A673 (cell line): Measurements from ENCODE around the gene TGM5. TPM values are rescaled to one million over a fixed set of nuclear protein-coding genes. Genes with fewer than 3 reads are reported as not detected.
"Not testable (repeated sequence)": the region's sequence is repeated elsewhere in the genome, so short reads cannot be mapped to it uniquely, and the experiment has no call there.

Experiments used
- BruUV-seq: library from RNA; stranded (reverse); fragments of 400-500 nt; replicated peaks from 2 replicates; lab custom pipeline; 2021; lab: Mats Ljungman, UMichigan
- CTCF ChIA-PET: fragments of 300-600 bp; sonication (Branson Sonifier 250); formaldehyde crosslinking; loops from one replicate; lab custom pipeline; 2022; ENCODE audit warnings: antibody characterized with exemption; lab: Charles Lee
- POLR2A ChIA-PET: fragments of 300-600 bp; sonication (Branson Sonifier 250); formaldehyde crosslinking; loops from one replicate; lab custom pipeline; 2022; ENCODE audit warnings: antibody characterized with exemption; ENCODE audit not compliant: low non-redundant PET; lab: Charles Lee
- DNase-seq: peaks from one replicate; pipeline ENCODE4 v3.0.0-alpha.2; 2015; ENCODE audit warnings: low spot score
- H3K27ac ChIP-seq: fragments of 200-600 bp; sonication (generic); 2 replicates; pipeline ENCODE4 v1.5.1; 2016; ENCODE audit warnings: mixed run types, low read depth, mild to moderate bottlenecking, mixed read lengths, antibody characterized with exemption, low read length; ENCODE audit not compliant: poor library complexity, severe bottlenecking
- H3K27me3 ChIP-seq: fragments of 200-600 bp; sonication (generic); replicated peaks from 2 replicates; pipeline ENCODE4 v1.6.1; 2017; ENCODE audit warnings: mixed run types, low read depth, mild to moderate bottlenecking, mixed read lengths, antibody characterized with exemption, low read length; ENCODE audit not compliant: insufficient read depth, poor library complexity
- H3K36me3 ChIP-seq: fragments of 200-600 bp; sonication (generic); 2 replicates; pipeline ENCODE4 v1.6.1; 2016; ENCODE audit warnings: mixed run types, mild to moderate bottlenecking, mixed read lengths, antibody characterized with exemption, low read length; ENCODE audit not compliant: insufficient read depth, poor library complexity, severe bottlenecking
- H3K4me1 ChIP-seq: fragments of 200-600 bp; sonication (generic); 2 replicates; pipeline ENCODE4 v1.6.1; 2017; ENCODE audit warnings: mixed run types, mild to moderate bottlenecking, mixed read lengths, antibody characterized with exemption, low read length; ENCODE audit not compliant: insufficient read depth, poor library complexity, severe bottlenecking
- H3K4me3 ChIP-seq: fragments of 200-600 bp; sonication (generic); 2 replicates; pipeline ENCODE4 v1.5.1; 2016; ENCODE audit warnings: low read depth, mixed run types, mild to moderate bottlenecking, mixed read lengths, low read length; ENCODE audit not compliant: poor library complexity, severe bottlenecking
- H3K9me3 ChIP-seq: fragments of 200-600 bp; sonication (generic); 2 replicates; pipeline ENCODE4 v1.6.1; 2016; ENCODE audit warnings: mixed run types, low read depth, mild to moderate bottlenecking, mixed read lengths, antibody characterized with exemption, low read length; ENCODE audit not compliant: poor library complexity, severe bottlenecking
- CTCF ChIP-seq: fragments of 300-800, 200-600 bp; sonication (generic); conservative IDR thresholded peaks from 2 replicates; pipeline ENCODE4 v1.5.1; 2017; ENCODE audit warnings: low read depth, mild to moderate bottlenecking, antibody characterized with exemption, low read length, moderate library complexity, mixed read lengths
- EZH2 ChIP-seq: fragments of 200-600 bp; sonication (generic); IDR thresholded peaks from 2 replicates; pipeline ENCODE4 v1.6.1; 2017; ENCODE audit warnings: borderline replicate concordance, low read depth, mild to moderate bottlenecking, mixed read lengths, antibody characterized with exemption, low read length; ENCODE audit not compliant: poor library complexity, severe bottlenecking
- intact Hi-C: fragments of 100-400 bp; cut with micrococcal nuclease; formaldehyde crosslinking; loops from one replicate; pipeline ENCODE4 v1.10.0; 2022; ENCODE audit not compliant: unreplicated experiment
- total RNA-seq: library from RNA; stranded (reverse); gene quantifications from 2 replicates; pipeline ENCODE4 v1.2.3, GENCODE V29; 2021

Gene TGM5
- total RNA-seq, 1 experiment from 2014 or later: not detected

GRCh38 chr15:43294091-43294706 lies 27.5 kb upstream of the TGM5 start:
- no peaks in the 10 kb centered on the region for H3K9me3 ChIP-seq
- no peak overlapping the region for H3K4me3 ChIP-seq
- H3K36me3 ChIP-seq: no peaks in the 10 kb centered on the region
- TF ChIP-seq CTCF (no peak), EZH2 (no peak)
- CTCF ChIA-PET: no interaction called here
- no peak for DNase-seq
- H3K27me3 ChIP-seq: peaks cover 15% of the 10 kb centered on the region
- POLR2A ChIA-PET: no interaction called here
- intact Hi-C loops: no loop called here
- no peak overlapping the region for H3K27ac ChIP-seq
- no TSS peak for BruUV-seq
- H3K4me1 ChIP-seq: no peaks in the 10 kb centered on the region

GRCh38 chr15:43293432-43293831 lies 26.7 kb upstream of the TGM5 start:
- intact Hi-C loops: no loop called here
- Histone ChIP-seq H3K27me3 (peaks cover 15% of the 10 kb centered on the region), H3K36me3 (no peaks in the 10 kb centered on the region), H3K4me3 (no peak overlapping the region), H3K9me3 (no peaks in the 10 kb centered on the region), H3K27ac (no peak overlapping the region), H3K4me1 (no peaks in the 10 kb centered on the region)
- ChIA-PET POLR2A (interaction anchor here (0.6 kb wide), 2 partner anchors 78 to 585 kb away, joined by 3 to 6 read pairs; no protein-coding TSS in a partner anchor), CTCF (no interaction called here)
- no TSS peak for BruUV-seq
- no peak for DNase-seq
- TF ChIP-seq CTCF (no peak), EZH2 (no peak)

GRCh38 chr15:43292375-43293078 lies 25.8 kb upstream of the TGM5 start:
- no peaks in the 10 kb centered on the region for H3K9me3 ChIP-seq
- POLR2A ChIA-PET: no interaction called here
- no peaks in the 10 kb centered on the region for H3K36me3 ChIP-seq
- no peak overlapping the region for H3K4me3 ChIP-seq
- BruUV-seq: no TSS peak
- CTCF ChIA-PET: no interaction called here
- intact Hi-C loops: no loop called here
- no peak for TF ChIP-seq EZH2
- no peak for TF ChIP-seq CTCF
- no peaks in the 10 kb centered on the region for H3K4me1 ChIP-seq
- H3K27ac ChIP-seq: no peak overlapping the region
- DNase-seq: no peak
- peaks cover 15% of the 10 kb centered on the region for H3K27me3 ChIP-seq

GRCh38 chr15:43289656-43290055 lies 22.9 kb upstream of the TGM5 start:
- H3K4me1 ChIP-seq, BruUV-seq, H3K9me3 ChIP-seq, H3K36me3 ChIP-seq, H3K27ac ChIP-seq, CTCF ChIA-PET, H3K4me3 ChIP-seq, DNase-seq, POLR2A ChIA-PET, H3K27me3 ChIP-seq: not testable (repeated sequence)
- intact Hi-C loops: loop anchor here (5.0 kb wide), 1 partner anchor 587 kb away; no protein-coding TSS in a partner anchor
